ENCODE results near the gene SLC4A2.
A peak's percentile ranks its signal among the peaks of the same experiment; 100 is the strongest.
"Not testable (repeated sequence)": the region's sequence is repeated elsewhere in the genome, so short reads cannot be mapped to it uniquely, and the experiment has no call there.

SLC4A2 gene

GRCh38 chr7:151059367-151060112 lies at the start of gene SLC4A2:
TSS of gene SLC4A2 (plus strand) at chr7:151059589. CDS start at chr7:151061988, 2,399 bp downstream.
- peak; percentile 68 for DNase-seq

- no peak for DNase-seq
Observed at GRCh38 chr7:151010037-151010306, 49.4 kb upstream of the SLC4A2 start.

DNA sequence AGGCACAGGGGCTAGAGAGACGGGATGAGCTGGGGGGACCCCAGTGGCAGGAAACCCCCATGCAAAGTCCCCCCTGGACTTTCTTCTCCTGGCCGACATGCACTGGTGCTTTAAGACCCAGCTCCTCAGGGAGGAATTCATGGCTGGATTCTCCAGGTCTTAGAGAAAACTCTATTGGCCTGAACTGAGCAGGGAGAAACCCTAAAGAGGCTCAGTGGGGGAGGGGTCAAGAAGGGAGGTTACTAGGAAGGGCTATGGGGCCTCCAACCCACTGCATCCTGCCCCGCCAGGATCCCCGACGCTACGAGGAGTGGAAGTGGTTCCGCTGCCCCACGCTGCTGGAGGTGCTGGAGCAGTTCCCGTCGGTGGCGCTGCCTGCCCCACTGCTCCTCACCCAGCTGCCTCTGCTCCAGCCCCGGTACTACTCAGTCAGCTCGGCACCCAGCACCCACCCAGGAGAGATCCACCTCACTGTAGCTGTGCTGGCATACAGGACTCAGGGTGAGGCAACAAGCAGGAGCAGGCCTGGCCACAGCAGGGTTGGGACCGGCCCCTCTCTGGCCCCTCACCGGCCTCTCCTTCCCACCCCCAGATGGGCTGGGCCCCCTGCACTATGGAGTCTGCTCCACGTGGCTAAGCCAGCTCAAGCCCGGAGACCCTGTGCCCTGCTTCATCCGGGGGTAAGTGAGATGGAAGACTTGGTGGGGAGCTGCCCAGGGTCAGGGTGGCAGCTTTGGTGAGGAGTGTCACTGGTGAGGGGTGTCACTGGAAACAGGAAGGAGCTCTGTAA lies 48.9 kb upstream of the SLC4A2 start:
- peak; percentile 66 for DNase-seq

GRCh38 chr7:151011097-151011409 lies 48.3 kb upstream of the SLC4A2 start:
- no peak for DNase-seq

DNA sequence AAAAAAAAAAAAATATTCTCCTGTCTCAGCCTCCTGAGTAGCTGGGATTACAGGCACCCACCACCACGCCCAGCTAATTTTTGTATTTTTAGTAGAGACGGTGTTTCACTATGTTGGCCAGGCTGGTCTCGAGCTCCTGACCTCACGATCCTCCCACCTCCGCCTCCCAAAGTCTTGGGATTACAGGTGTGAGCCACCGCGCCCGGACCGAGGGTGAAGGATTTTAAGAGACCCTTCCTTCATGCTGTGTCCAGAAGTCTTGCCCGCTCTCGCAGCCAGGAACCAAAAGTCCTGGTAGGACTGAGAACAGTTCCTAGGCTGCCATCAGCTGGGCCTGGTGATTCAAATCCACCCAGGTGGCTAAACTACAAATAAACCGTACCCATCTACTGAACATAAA lies 47.8 kb upstream of the SLC4A2 start:
- DNase-seq, result not testable (repeated sequence)

GRCh38 chr7:151012031-151012692 lies 47.2 kb upstream of the SLC4A2 start:
- DNase-seq, result no peak

- DNase-seq, result peak; percentile 52
Observed at GRCh38 chr7:151012911-151013347, 46.5 kb upstream of the SLC4A2 start.

- no peak for DNase-seq
Observed at GRCh38 chr7:151013356-151013732, 46.0 kb upstream of the SLC4A2 start.

DNA sequence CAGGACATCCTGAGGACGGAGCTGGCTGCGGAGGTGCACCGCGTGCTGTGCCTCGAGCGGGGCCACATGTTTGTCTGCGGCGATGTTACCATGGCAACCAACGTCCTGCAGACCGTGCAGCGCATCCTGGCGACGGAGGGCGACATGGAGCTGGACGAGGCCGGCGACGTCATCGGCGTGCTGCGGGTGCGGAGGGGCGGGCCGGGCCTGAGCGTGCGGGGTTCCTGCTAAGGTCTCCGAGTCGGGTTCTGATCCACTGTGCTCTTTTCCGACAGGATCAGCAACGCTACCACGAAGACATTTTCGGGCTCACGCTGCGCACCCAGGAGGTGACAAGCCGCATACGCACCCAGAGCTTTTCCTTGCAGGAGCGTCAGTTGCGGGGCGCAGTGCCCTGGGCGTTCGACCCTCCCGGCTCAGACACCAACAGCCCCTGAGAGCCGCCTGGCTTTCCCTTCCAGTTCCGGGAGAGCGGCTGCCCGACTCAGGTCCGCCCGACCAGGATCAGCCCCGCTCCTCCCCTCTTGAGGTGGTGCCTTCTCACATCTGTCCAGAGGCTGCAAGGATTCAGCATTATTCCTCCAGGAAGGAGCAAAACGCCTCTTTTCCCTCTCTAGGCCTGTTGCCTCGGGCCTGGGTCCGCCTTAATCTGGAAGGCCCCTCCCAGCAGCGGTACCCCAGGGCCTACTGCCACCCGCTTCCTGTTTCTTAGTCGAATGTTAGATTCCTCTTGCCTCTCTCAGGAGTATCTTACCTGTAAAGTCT lies 45.5 kb upstream of the SLC4A2 start:
- DNase-seq, result peak; percentile 70

DNA sequence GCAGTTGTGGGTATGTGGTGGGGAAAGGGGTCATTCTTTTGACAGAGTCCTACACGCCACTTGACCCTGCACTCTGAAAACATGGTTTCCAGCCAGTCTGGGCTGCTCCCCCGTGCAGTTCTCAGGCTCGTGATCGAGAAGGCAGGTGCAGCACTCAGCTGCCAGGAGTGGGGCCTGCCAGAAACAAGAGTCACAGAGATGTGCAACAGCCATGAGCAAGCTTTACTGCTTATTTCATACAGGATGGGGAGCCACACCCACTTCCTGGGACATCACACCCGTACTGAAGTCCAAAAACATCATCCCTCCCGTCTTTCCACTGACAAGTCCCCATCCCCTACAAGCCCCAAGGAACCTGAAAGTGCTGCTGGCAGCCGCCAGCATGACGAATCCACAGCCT lies 44.4 kb upstream of the SLC4A2 start:
- DNase-seq, result no peak

GRCh38 chr7:151015967-151016366 lies 43.4 kb upstream of the SLC4A2 start:
- no peak for DNase-seq

DNA sequence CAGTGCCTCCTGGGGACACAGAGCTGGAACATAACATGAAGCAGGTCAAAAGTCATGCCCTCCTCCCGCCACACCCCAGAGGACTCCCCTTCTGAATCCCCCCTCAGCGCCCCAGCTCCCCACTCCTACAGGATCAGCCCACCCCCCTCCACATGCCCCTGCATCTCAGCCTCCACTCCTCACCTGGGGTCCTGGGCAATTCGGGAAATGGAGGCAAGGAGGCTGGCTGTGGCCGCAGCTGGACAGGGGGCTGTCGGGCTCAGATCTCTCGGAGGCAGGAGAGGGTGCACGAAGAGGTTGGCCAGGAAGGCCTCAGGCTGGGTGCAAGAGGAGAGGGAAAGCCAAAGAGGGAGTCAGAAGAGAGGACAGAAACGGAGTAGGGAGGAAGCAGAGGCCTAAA lies 42.9 kb upstream of the SLC4A2 start:
- no peak for DNase-seq

DNA sequence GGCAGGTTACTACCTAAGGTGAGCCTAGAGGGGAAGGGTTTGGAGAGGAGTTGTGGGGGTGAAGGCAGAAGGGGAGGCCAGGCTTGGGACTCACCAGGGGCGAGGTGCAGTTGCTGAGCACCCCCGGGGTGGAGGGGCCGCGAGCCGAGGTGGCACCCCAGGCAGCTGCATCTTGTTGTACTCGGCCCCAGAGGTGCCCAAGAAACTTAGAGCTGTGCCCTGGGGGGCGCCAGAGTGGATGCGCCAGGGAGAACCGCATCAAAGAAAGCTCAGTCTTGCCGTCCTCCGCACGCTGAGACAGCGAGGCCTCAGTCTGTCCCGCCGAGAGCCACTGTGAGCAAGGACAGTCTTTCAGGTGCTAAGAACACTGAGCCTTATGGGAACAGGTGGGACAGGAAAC lies 42.4 kb upstream of the SLC4A2 start:
- DNase-seq, result no peak

GRCh38 chr7:151017370-151017952 lies 41.9 kb upstream of the SLC4A2 start:
- DNase-seq, result no peak

GRCh38 chr7:151017953-151018420 lies 41.4 kb upstream of the SLC4A2 start:
- DNase-seq, result peak; percentile 51

- DNase-seq, result peak; percentile 51
Observed at GRCh38 chr7:151018421-151019129, 40.8 kb upstream of the SLC4A2 start.

GRCh38 chr7:151019130-151019447 lies 40.3 kb upstream of the SLC4A2 start:
- DNase-seq, result no peak

- DNase-seq, result no peak
Observed at GRCh38 chr7:151020231-151020630, 39.2 kb upstream of the SLC4A2 start.

GRCh38 chr7:151023232-151023631 lies 36.2 kb upstream of the SLC4A2 start:
- DNase-seq, result no peak

DNA sequence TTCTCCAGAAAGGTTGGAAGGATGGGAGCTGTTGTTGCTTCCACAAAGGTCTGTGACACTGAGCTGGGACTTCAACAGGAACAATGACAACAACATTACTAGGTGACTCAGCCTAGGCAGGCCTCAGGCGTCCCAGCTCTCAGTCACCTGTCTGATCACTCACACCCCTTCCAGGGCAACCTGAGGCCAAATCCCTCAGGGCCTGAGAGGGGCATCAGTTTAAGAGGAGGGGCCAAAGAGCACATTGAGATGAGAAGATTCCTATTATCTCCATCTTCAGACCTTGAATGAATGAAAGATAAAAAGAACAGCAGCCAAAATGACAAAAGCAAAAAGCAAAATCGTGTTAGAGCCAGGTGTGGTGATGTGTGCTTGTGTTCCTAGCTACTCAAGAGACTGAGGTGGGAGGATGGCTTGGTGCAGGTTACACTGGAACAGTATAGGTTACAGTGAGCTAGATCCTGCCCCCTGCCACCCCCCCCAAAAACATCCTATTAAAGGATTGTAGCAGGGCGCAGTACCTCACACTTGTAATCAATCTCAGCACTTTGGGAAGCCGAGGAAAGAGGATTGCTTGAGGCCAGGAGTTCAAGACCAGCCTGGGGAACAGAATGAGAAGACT lies 34.8 kb upstream of the SLC4A2 start, which contains the start of gene ATG9B:
Gene ATG9B, minus strand, starts transcription at position 60 of the 622 bp plus-strand sequence. CDS start 71 bp downstream, outside the sequence.
- DNase-seq, result no peak

DNA sequence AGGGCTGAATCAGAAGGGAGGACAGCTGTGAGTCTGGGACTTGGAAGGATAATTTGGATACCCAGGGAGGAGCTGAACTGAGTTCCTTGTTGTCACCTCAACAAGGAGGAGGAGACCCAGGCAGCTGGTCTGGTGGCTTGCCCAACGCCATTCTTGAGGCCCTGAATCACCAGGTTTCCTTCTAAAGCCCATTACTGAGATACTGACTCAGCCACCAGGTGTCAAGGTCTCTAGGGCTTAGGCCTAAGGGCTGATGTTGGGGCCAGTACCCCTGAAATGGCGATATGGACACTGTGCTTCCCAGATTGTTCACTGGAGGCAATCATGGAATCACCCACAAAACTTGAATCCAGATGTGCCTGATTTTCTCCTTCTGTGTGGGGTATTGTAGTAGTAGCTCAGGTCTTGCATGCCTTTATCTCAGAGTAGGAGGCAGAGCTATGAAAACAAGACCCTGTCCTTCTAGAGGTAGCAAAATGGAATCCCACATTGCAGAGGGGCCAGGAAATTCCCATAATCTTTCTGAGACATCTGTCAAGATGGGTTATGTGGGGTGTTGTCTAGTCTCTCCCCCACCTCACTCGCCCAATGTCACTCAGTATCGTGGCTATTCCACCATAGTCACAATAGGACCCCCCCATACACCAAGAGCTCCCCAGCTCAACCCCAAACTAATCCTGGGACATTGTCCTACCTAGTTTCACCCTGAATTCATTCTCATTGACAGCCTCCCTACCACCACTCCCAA lies 33.3 kb upstream of the SLC4A2 start:
- no peak for DNase-seq

Measured in fibroblast of upper back skin (primary cell).